NB4 (cell line): ENCODE results near the gene IHH.

Source experiments
- DNase-seq: peaks from one replicate; pipeline ENCODE4 v3.0.0; 2010; ENCODE audit warnings: low read depth
- H3K4me3 ChIP-seq: one replicate; pipeline ENCODE4 v1.5.1; 2011; ENCODE audit warnings: mild to moderate bottlenecking, low read depth, low read length, moderate library complexity
- CTCF ChIP-seq: IDR thresholded peaks from one replicate; pipeline ENCODE4 v1.5.1; 2012; ENCODE audit warnings: low read depth, low read length
- MAX ChIP-seq: IDR thresholded peaks from 2 replicates; pipeline ENCODE4 v1.6.1; 2011; ENCODE audit warnings: low read depth, low read length
- MYC ChIP-seq: IDR thresholded peaks from 2 replicates; pipeline ENCODE4 v1.6.1; 2011; ENCODE audit warnings: low read depth, low read length
- POLR2A ChIP-seq: IDR thresholded peaks from 2 replicates; pipeline ENCODE4 v1.6.1; 2011; ENCODE audit warnings: mild to moderate bottlenecking; ENCODE audit not compliant: insufficient read length; ENCODE audit errors: extremely low read depth

Gene IHH

DNA sequence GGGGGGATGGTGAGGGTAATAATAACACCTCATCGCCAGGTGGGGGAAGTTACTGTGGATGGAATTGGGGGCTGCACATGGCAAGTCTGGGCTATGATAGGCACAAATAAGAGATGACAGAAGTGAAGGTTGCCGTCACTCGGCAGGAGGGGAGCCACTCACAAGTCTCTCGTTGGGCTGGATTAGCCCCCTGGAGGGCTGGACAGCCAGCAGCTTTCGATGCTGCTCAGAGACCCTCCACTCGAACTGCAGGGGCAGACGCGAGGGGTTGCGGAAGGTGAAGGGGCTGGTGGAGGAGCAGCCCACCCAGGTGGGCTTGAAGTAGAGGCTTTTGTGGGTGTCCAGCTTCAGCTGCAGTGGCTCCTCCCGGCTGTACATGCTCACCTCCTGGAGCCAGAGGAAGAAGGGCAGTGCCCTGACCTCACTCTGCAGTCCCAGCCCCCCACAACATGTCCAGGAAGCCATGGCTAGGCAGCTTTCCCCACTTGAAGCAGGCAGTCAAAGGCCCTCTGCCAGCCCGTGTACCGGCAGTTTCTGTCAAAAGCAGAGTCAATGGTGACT is 37.6 kb downstream of the IHH start:
- TF ChIP-seq MAX, result no peak
- TF ChIP-seq CTCF, result no peak
- no peak for TF ChIP-seq MYC
- TF ChIP-seq POLR2A, result no peak
- no peak overlapping the region for H3K4me3 ChIP-seq
- no peak for DNase-seq

DNA sequence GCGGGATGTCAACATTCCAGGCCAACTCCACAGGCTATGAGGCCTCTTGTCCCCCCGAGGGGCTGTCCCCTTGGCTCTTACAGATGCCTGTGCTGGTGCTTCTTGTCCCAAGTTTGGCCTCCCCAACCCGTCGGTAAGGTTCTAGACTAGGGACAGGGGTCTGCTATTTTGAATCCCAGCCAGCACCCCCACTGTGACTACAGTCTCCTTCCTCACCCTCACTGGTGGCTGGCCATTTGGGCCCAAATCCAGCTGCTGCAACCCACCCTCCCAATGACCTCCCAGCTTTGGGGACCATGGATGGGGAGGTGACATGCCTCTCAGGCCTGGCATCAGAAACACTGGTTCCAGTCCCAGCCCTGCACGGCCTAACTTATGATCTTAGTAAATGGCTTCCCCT is 38.1 kb downstream of the IHH start:
- TF ChIP-seq POLR2A, result no peak
- no peak for TF ChIP-seq MYC
- no peak for TF ChIP-seq CTCF
- no peak for TF ChIP-seq MAX
- no peak for DNase-seq
- no peak overlapping the region for H3K4me3 ChIP-seq

GRCh38 chr2:219022041-219022440 is 38.7 kb downstream of the IHH start:
- H3K4me3 ChIP-seq, result no peak overlapping the region
- no peak for DNase-seq
- TF ChIP-seq MYC, result no peak
- TF ChIP-seq CTCF, result no peak
- no peak for TF ChIP-seq MAX
- no peak for TF ChIP-seq POLR2A

DNA sequence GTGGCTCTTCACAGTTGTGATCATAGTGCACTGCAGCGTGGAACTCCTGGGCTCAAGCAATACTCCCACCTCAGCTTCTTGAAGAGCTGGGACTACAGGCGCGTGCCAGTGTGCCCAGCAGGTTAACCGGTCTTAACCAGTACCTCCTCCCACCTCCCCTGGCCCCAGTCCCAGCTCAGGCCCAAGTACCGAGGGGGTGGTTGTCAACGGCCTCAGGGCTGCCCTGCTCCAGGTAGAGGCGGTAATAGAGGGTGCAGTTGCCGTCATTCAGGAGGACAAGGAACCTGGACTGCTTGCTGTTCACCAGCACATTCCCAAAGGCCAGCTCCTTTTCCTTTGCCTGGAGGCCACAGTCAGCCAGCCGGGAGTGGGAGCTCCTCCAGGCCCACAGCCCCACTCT is 39.1 kb downstream of the IHH start:
- H3K4me3 ChIP-seq, result no peak overlapping the region
- no peak for DNase-seq
- TF ChIP-seq MAX, result no peak
- no peak for TF ChIP-seq POLR2A

DNA sequence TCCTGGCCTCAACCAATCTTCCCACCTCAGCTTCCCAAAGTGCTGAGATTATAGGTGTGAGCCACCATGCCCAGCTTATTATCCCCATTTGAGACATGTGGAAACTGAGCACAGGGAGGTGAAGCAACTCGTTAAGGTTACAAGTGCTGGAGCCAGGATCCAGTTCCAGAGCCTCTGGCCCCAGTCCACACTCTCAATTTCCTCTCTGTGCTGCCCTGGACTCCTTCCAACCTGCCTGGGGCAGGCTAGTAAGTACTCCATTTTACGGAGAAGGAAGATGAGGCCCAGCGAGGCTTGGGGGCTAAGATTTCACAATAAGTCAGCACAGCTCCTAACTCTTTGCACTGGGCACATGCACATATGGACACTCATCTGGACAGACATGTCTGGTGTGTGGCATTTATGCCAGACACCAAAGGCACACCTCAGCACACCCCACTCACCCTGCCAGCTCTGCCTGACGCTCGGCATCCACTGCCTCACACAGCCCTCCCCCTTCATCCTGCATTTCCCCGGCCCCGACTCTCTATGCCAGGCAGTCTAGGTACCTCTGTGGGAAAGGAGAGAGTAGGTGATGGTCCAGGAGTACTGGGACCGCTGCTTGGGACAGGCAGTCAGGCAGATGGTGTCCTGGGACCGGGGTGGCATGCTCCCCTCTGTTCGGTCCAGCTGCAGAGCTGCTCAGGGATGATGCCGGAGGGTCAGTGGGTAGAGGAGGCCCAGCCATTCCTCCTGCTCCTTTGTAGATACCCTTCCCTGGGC is 39.9 kb downstream of the IHH start:
- H3K4me3 ChIP-seq, result no peak overlapping the region
- DNase-seq, result no peak
- TF ChIP-seq CTCF, result no peak
- no peak for TF ChIP-seq POLR2A
- no peak for TF ChIP-seq MAX
- no peak for TF ChIP-seq MYC

DNA sequence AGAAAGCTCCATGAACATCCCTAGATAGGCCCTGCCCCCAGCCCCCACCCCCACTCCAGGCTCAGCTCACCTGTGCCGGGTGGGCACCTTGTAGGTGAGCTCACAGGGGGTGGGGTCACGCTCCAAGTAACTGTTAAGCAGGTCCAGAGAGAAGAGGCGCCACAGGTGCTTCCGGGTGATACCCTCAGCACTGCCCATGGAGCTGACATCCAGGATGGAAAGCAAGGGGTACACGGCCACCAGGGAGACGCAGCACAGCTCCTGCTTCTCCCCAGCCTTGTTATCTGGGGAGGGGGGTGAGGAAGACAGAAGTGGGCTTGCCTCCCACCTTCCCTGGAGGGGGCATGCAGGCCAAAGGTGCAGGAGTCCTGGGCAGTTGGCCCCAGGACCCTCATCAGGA is 41.3 kb downstream of the IHH start:
- DNase-seq, result no peak
- TF ChIP-seq CTCF, result no peak
- TF ChIP-seq MAX, result no peak
- TF ChIP-seq MYC, result no peak
- TF ChIP-seq POLR2A, result no peak
- H3K4me3 ChIP-seq, result no peak overlapping the region
